GM12872 (cell line): Measurements from ENCODE around the gene ABHD5.

ENCODE experiments used
- CTCF ChIP-seq: IDR thresholded peaks from 3 replicates; pipeline ENCODE4 v1.5.1; 2011; ENCODE audit warnings: low read depth, mild to moderate bottlenecking, low read length, moderate library complexity; ENCODE audit not compliant: insufficient read depth

ABHD5 gene

DNA sequence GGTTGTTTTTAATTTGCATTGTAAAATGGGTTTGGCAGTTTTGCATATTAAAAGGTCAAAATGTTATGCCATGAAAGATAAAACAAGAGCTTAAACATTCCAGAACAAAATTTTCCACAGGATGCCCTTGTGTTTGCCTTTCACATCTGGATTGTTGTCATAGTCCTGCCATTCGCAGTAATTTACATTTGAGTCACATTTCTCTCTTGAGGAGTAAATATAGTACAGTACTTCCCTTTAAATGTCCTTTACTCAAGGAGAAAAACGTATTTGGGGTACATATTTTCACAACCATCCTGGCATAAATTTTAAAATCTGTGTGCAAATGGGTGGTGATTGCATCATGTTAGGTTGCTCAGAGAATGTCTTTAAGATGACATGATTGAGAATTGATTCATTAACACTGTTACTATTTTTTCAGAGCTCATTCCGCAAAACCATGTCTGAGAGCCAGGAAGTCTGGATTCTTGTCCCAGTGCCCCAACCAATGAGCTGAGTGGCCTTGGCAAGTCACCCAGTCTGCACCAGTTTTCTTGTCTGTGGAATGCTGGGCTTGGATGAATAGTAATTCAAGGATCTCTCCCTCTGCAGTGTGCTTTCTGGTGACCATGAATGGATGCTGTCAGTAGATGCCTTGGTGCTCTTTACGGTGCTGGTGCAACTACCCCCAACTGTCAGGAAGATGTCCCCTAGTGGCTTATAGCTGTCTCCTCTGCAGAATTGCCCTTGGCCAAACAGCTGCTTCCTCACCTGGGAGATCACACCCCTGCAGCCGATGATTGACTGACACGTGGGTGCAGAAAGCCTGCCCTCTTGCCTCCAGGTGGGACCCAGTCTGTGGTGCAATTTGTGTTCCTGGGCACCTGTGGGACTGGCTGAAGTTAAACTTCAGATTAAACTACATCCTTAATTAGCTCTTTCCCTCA, 43.0 kb downstream of the ABHD5 start:
- TF ChIP-seq CTCF: no peak

DNA sequence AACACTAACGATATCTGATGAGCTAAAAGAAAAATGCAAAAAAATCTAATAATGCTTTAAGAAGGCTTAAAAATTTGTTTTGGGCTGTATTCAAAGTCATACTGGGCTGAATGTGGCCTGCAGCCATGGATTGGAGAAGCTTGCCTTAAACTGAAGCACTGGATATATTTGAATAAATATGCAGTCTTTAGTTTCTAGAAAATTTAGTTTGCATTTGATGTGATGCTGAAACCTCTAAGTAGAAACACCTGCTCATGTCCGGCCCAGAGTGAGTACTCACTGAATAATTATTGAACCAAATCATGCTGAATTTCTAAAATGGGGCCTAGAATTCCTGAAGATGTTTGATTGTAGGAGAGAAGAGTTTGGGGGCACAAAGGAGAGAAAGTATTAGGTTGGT, 43.9 kb downstream of the ABHD5 start:
- no peak for TF ChIP-seq CTCF

DNA sequence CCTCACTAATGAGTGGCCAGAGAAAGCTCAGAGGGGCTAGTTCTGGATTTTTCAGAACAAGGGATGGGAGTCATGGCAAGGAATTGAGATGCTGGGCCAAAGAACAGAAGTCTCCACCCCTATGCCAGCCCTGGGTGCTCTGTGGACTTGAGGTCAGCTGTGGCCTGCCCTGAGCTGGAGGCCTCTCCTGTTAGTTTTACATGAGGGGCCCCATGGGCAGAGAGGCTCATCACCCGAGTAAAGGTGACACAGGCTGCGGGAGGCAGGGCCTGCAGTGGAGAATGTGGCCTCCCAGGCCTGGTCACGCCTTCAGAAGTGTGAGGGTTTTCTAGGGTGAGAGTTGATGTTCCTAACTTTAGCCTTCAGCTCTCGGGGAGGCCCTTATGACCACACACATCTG, 44.9 kb downstream of the ABHD5 start:
- TF ChIP-seq CTCF: no peak

GRCh38 chr3:43736558-43737440, 46.1 kb downstream of the ABHD5 start:
- no peak for TF ChIP-seq CTCF

DNA sequence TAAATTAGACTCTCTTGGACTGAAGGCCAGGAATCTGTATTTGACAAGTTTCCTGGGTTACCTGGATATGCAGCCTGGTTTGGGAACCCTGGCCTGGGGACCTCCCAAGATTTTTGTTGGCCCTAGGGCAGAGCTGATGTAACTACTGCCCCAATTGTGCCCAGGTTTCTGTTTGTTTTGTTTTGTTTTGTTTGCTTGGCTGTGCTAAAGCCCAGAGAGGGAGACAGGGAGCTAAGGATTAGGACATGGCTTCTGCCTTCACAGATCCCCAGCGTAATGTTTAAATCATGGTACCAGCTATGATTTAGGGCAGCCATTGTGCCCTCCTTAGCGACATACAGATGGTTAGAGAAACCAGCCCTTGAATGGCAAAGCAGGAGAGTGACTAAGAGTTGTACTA, 47.6 kb downstream of the ABHD5 start:
- TF ChIP-seq CTCF: no peak

DNA sequence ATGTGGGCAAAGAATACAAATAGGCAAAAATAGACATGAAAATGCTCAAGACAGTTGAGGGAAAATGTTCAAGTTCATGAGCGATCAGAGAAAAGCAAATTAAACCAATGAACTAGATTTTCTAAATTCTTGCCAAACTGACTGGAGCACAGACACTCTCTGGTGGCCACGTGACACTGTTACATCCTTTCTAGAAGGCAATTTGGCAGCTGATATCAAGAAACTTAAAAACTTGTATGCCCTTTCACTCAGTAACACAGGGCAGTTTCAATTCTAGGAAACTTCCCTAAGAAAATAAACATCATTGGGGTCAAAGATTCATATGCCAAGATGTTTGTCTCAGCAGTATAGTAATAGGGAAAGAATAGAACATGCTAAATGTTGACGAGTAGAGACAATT, 52.2 kb downstream of the ABHD5 start:
- TF ChIP-seq CTCF: no peak

DNA sequence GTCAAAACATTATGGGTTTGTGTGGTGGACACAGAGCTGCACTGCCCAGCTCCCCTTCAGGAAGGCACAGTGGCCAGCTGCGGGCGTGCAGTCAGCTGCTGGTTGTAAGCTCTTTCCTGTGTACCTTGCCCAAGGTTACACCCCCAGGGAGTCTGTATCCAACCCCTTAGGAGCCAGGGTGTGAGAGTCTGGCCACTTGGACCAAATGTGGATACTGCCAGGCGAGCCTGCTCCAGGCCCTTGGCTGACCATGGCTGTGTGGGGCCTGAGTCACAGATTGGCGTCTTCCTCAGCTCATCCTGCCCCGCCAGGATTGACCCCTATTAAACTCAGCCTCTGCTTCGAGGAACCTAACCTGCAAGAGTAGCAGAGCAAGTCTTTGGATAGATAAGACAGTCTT, 56.9 kb downstream of the ABHD5 start:
- no peak for TF ChIP-seq CTCF
